H9 (cell line): ENCODE data around the gene RIPPLY3. TPM values are rescaled to one million over a fixed set of nuclear protein-coding genes. Genes with fewer than 3 reads are reported as not detected.

Experiments
- DNase-seq: peaks from one replicate; pipeline ENCODE4 v3.0.0-alpha.2; 2017
- H2AFZ ChIP-seq: one replicate; pipeline ENCODE4 v1.6.1; 2013; ENCODE audit warnings: mild to moderate bottlenecking, low read length, control low read depth, moderate library complexity
- H2AK5ac ChIP-seq: 2 replicates; pipeline ENCODE4 v1.6.1; 2013; ENCODE audit warnings: low read length, control low read depth, mixed read lengths; ENCODE audit not compliant: insufficient read length
- H2BK120ac ChIP-seq: one replicate; pipeline ENCODE4 v1.6.1; 2013; ENCODE audit warnings: low read depth, mild to moderate bottlenecking, low read length, control low read depth, inconsistent platforms; ENCODE audit not compliant: poor library complexity, severe bottlenecking
- H2BK12ac ChIP-seq: 2 replicates; pipeline ENCODE4 v1.6.1; 2013; ENCODE audit warnings: low read length, control low read depth, mixed read lengths, low read depth; ENCODE audit not compliant: insufficient read length
- H2BK15ac ChIP-seq: 2 replicates; pipeline ENCODE4 v1.6.1; 2013; ENCODE audit warnings: low read depth, low read length, control low read depth
- H2BK20ac ChIP-seq: one replicate; pipeline ENCODE4 v1.6.1; 2013; ENCODE audit warnings: low read depth, mild to moderate bottlenecking, low read length, control low read depth, inconsistent platforms; ENCODE audit not compliant: poor library complexity, severe bottlenecking
- H2BK5ac ChIP-seq: 2 replicates; pipeline ENCODE4 v1.6.1; 2013; ENCODE audit warnings: low read length, control low read depth, mixed read lengths; ENCODE audit not compliant: insufficient read length
- H3K14ac ChIP-seq: 2 replicates; pipeline ENCODE4 v1.6.1; 2013; ENCODE audit warnings: low read length, control low read depth; ENCODE audit not compliant: insufficient read depth
- H3K18ac ChIP-seq: 2 replicates; pipeline ENCODE4 v1.6.1; 2013; ENCODE audit warnings: low read depth, mild to moderate bottlenecking, mixed read lengths, low read length, control low read depth; ENCODE audit not compliant: insufficient read length
- H3K23ac ChIP-seq: 2 replicates; pipeline ENCODE4 v1.6.1; 2013; ENCODE audit warnings: low read length, control low read depth, mixed read lengths, low read depth; ENCODE audit not compliant: insufficient read length
- H3K23me2 ChIP-seq: 2 replicates; pipeline ENCODE4 v1.6.1; 2013; ENCODE audit warnings: low read depth, mild to moderate bottlenecking, mixed read lengths, low read length, control low read depth; ENCODE audit not compliant: insufficient read length, poor library complexity, severe bottlenecking
- H3K27ac ChIP-seq: 2 replicates; pipeline ENCODE4 v1.5.1; 2013; ENCODE audit warnings: low read length, control low read depth, mixed read lengths, low read depth; ENCODE audit not compliant: insufficient read length
- H3K27me3 ChIP-seq: 2 replicates; pipeline ENCODE4 v1.6.1; 2013; ENCODE audit warnings: low read length, control low read depth, inconsistent platforms; ENCODE audit not compliant: insufficient read depth
- H3K4ac ChIP-seq: 2 replicates; pipeline ENCODE4 v1.6.1; 2013; ENCODE audit warnings: low read depth, mild to moderate bottlenecking, control low read depth, inconsistent platforms, low read length, moderate library complexity
- H3K4me1 ChIP-seq: 2 replicates; pipeline ENCODE4 v1.6.1; 2013; ENCODE audit warnings: low read length, control low read depth, inconsistent platforms; ENCODE audit not compliant: insufficient read depth
- H3K4me2 ChIP-seq: 2 replicates; pipeline ENCODE4 v1.6.1; 2013; ENCODE audit warnings: low read length, control low read depth, mixed read lengths; ENCODE audit not compliant: insufficient read length, insufficient read depth
- H3K56ac ChIP-seq: 2 replicates; pipeline ENCODE4 v1.6.1; 2013; ENCODE audit warnings: low read depth, mild to moderate bottlenecking, mixed read lengths, low read length, control low read depth; ENCODE audit not compliant: insufficient read length
- H3K79me1 ChIP-seq: 2 replicates; pipeline ENCODE4 v1.6.1; 2013; ENCODE audit warnings: low read depth, mild to moderate bottlenecking, moderate library complexity, low read length, control low read depth, inconsistent platforms; ENCODE audit not compliant: insufficient read depth, poor library complexity, severe bottlenecking
- H3K79me2 ChIP-seq: 2 replicates; pipeline ENCODE4 v1.6.1; 2013; ENCODE audit warnings: low read length, control low read depth, inconsistent platforms; ENCODE audit not compliant: insufficient read depth
- H3K9ac ChIP-seq: 2 replicates; pipeline ENCODE4 v1.6.1; 2013; ENCODE audit warnings: low read length, control low read depth, mixed read lengths; ENCODE audit not compliant: insufficient read length; ENCODE audit errors: extremely low read depth
- H3K9me3 ChIP-seq: one replicate; pipeline ENCODE4 v1.6.1; 2013; ENCODE audit warnings: low read depth, low read length, inconsistent platforms; ENCODE audit not compliant: control insufficient read depth
- H3T11ph ChIP-seq: one replicate; pipeline ENCODE4 v1.6.1; 2013; ENCODE audit warnings: mild to moderate bottlenecking, low read length, control low read depth, inconsistent platforms
- H4K20me1 ChIP-seq: one replicate; pipeline ENCODE4 v1.6.1; 2013; ENCODE audit not compliant: control insufficient read depth, insufficient read length, insufficient read depth
- H4K5ac ChIP-seq: 2 replicates; pipeline ENCODE4 v1.6.1; 2013; ENCODE audit warnings: low read depth, mild to moderate bottlenecking, mixed read lengths, low read length, control low read depth; ENCODE audit not compliant: insufficient read length
- H4K8ac ChIP-seq: replicated peaks from 2 replicates; pipeline ENCODE4 v1.6.1; 2013; ENCODE audit warnings: low read length, control low read depth, mixed read lengths, low read depth; ENCODE audit not compliant: insufficient read length
- H4K91ac ChIP-seq: 2 replicates; pipeline ENCODE4 v1.6.1; 2013; ENCODE audit warnings: low read depth, mild to moderate bottlenecking, moderate library complexity, mixed read lengths, low read length, control low read depth; ENCODE audit not compliant: insufficient read length
- H3K27ac Mint-ChIP-seq, 3 experiments: 2 replicates in 2 of 3; 3 replicates in 1 of 3; pipeline ENCODE4 v1.8.0; 2020 to 2021; ENCODE audit warnings: mixed read lengths in 3 of 3, mild to moderate bottlenecking in 1 of 3, moderate library complexity in 1 of 3
- H3K27me3 Mint-ChIP-seq: 2 replicates; pipeline ENCODE4 v1.8.0; 2021; ENCODE audit warnings: low read depth, mild to moderate bottlenecking, moderate library complexity, mixed read lengths
- H3K36me3 Mint-ChIP-seq, 3 experiments: 2 replicates in 2 of 3; 3 replicates in 1 of 3; pipeline ENCODE4 v1.8.0; 2020 to 2021; ENCODE audit warnings: low read depth in 3 of 3, mixed read lengths in 3 of 3; ENCODE audit not compliant: insufficient read depth in 1 of 3
- H3K4me1 Mint-ChIP-seq, 2 experiments: 2 replicates each; pipeline ENCODE4 v1.8.0; 2020; ENCODE audit warnings: mixed read lengths in 2 of 2
- H3K4me3 Mint-ChIP-seq, 2 experiments: 2 replicates in 1 of 2; 3 replicates in 1 of 2; pipeline ENCODE4 v1.8.0; 2020 to 2021; ENCODE audit warnings: mild to moderate bottlenecking in 2 of 2, mixed read lengths in 2 of 2, moderate library complexity in 1 of 2
- H3K9me3 Mint-ChIP-seq, 2 experiments: 2 replicates in 1 of 2; 3 replicates in 1 of 2; pipeline ENCODE4 v1.8.0; 2020; ENCODE audit warnings: mild to moderate bottlenecking in 2 of 2, mixed read lengths in 2 of 2, moderate library complexity in 1 of 2
- CTCF ChIP-seq: fragments of 200-600 bp; sonication (generic); conservative IDR thresholded peaks from 3 replicates; pipeline ENCODE4 v1.8.0; 2021; ENCODE audit warnings: antibody characterized with exemption, mild to moderate bottlenecking
- WGBS: extraction: QIAGEN DNeasy Blood & Tissue Kit; methylation state at CpG from one replicate; pipeline ENCODE4 v1.1.7; 2013; ENCODE audit warnings: missing lambda C conversion rate, low lambda C conversion rate, mixed read lengths; ENCODE audit not compliant: insufficient read length; ENCODE audit errors: extremely low coverage; 5-methylcytosine and 5-hydroxymethylcytosine counted together
- total RNA-seq: library from RNA; stranded (reverse); gene quantifications from 2 replicates; pipeline ENCODE4 v1.2.1, GENCODE V29; 2021

Gene RIPPLY3
- total RNA-seq, 1 experiment from 2014 or later = 1.9 TPM

- Mint-ChIP-seq H3K9me3 (no peaks in the 10 kb centered on the region), H3K4me3 (no peak overlapping the region), H3K27ac (no peak overlapping the region), H3K36me3 (peaks cover 0 to 7% (median 4%) of the 10 kb centered on the region in 3 experiments; a peak in 4 of 7 replicates), H3K4me1 (peaks cover 15% of the 10 kb centered on the region in 2 experiments), H3K27me3 (no peaks in the 10 kb centered on the region; the same call in 1 of the 2 replicates)
- Histone ChIP-seq H2AFZ (no peak overlapping the region), H2AK5ac (no peak overlapping the region), H3K9me3 (no peaks in the 10 kb centered on the region), H2BK15ac (no peak overlapping the region), H3K27me3 (no peaks in the 10 kb centered on the region), H2BK20ac (no peak overlapping the region), H3K4me1 (no peaks in the 10 kb centered on the region), H3K56ac (no peak overlapping the region), H3K9ac (no peak overlapping the region), H3K14ac (no peak overlapping the region), H3K18ac (no peak overlapping the region), H4K5ac (no peak overlapping the region), H2BK5ac (no peak overlapping the region), H2BK12ac (no peak overlapping the region), H3K23me2 (peaks cover 3% of the 10 kb centered on the region), H3K23ac (no peak overlapping the region), H3K4ac (no peak overlapping the region), H4K8ac (no peak overlapping the region), H3K27ac (no peak overlapping the region), H2BK120ac (no peak overlapping the region), H3K4me2 (no peak overlapping the region), H3K79me2 (no peaks in the 10 kb centered on the region), H4K20me1 (no peaks in the 10 kb centered on the region), H3T11ph (no peak overlapping the region), H3K79me1 (no peaks in the 10 kb centered on the region), H4K91ac (no peak overlapping the region)
- DNase-seq = no peak
- no peak for TF ChIP-seq CTCF
- WGBS = no CpG with 5 or more reads among the region's 1 CpG
Measured at GRCh38 chr21:36968976-36969375, 37.5 kb upstream of the RIPPLY3 start.
